CD4-positive, alpha-beta T cell treated with Interleukin-1 beta for 1 hour (primary cell): ENCODE results near the gene SUGCT.

Source experiments
- DNase-seq, 2 donors: peaks; one replicate each; pipeline ENCODE4 v3.0.0-alpha.2; 2020 to 2022

Gene SUGCT

GRCh38 chr7:40800771-40801170 lies 666.0 kb downstream of the SUGCT start:
- no peak for DNase-seq

- no peak for DNase-seq
Measured at GRCh38 chr7:40802497-40802896, 667.7 kb downstream of the SUGCT start.

GRCh38 chr7:40804477-40805215 lies 669.8 kb downstream of the SUGCT start:
- no peak for DNase-seq

- DNase-seq = no peak
Measured at GRCh38 chr7:40805361-40805760, 670.6 kb downstream of the SUGCT start.

GRCh38 chr7:40808378-40808942 lies 673.7 kb downstream of the SUGCT start:
- DNase-seq = no peak

GRCh38 chr7:40810274-40810673 lies 675.5 kb downstream of the SUGCT start:
- DNase-seq = no peak

- DNase-seq = no peak
Measured at GRCh38 chr7:40811666-40812065, 676.9 kb downstream of the SUGCT start.

- no peak for DNase-seq
Measured at GRCh38 chr7:40815022-40815421, 680.2 kb downstream of the SUGCT start.

- DNase-seq = no peak
Measured at GRCh38 chr7:40815512-40815911, 680.7 kb downstream of the SUGCT start.

- no peak for DNase-seq
Measured at GRCh38 chr7:40822861-40823260, 688.1 kb downstream of the SUGCT start.

- DNase-seq = no peak
Measured at GRCh38 chr7:40824461-40824860, 689.7 kb downstream of the SUGCT start.

GRCh38 chr7:40826411-40827221 lies 691.8 kb downstream of the SUGCT start:
- DNase-seq = no peak

GRCh38 chr7:40827222-40828085 lies 692.6 kb downstream of the SUGCT start:
- DNase-seq = no peak

- DNase-seq = no peak
Measured at GRCh38 chr7:40828686-40829600, 694.1 kb downstream of the SUGCT start.

GRCh38 chr7:40833191-40833887 lies 698.5 kb downstream of the SUGCT start:
- no peak for DNase-seq

- DNase-seq = no peak
Measured at GRCh38 chr7:40833888-40834234, 699.1 kb downstream of the SUGCT start.

- no peak for DNase-seq
Measured at GRCh38 chr7:40836218-40836617, 701.4 kb downstream of the SUGCT start.

- DNase-seq = no peak
Measured at GRCh38 chr7:40839881-40840280, 705.1 kb downstream of the SUGCT start.

GRCh38 chr7:40840990-40841389 lies 706.2 kb downstream of the SUGCT start:
- DNase-seq = no peak

GRCh38 chr7:40842641-40843040 lies 707.8 kb downstream of the SUGCT start:
- no peak for DNase-seq

- DNase-seq = no peak
Measured at GRCh38 chr7:40843338-40843985, 708.7 kb downstream of the SUGCT start.
